ENCODE measurements around the gene MXRA5. TPM values are rescaled to one million over a fixed set of nuclear protein-coding genes. Genes with fewer than 3 reads are reported as not detected.
"Not testable (repeated sequence)": the region's sequence is repeated elsewhere in the genome, so short reads cannot be mapped to it uniquely, and the experiment has no call there.

Gene MXRA5
- total RNA-seq, 3 donors from 2014 or later (not counting 1 experiment from before 2014, with no cell fraction given): not detected

GRCh38 chrX:3345281-3346191 lies 916 bp downstream of the MXRA5 start:
- Histone ChIP-seq H3K36me3 (ENCODE audit: control insufficient read depth, insufficient read depth, low read length) (no peaks in the 10 kb centered on the region), H3K27ac (ENCODE audit: low read length) (no peak overlapping the region), H3K27me3 (ENCODE audit: control insufficient read depth, insufficient read depth, low read length) (no peaks in the 10 kb centered on the region), H3K9me3 (ENCODE audit: control insufficient read depth, insufficient read depth, low read length) (no peaks in the 10 kb centered on the region), H3K4me1 (ENCODE audit: control insufficient read depth, insufficient read depth, low read length) (no peaks in the 10 kb centered on the region), H3K4me3 (ENCODE audit: low read length) (no peak overlapping the region)
- H3K27me3 Mint-ChIP-seq (ENCODE audit: low read depth in 2 of 2): peaks cover 14 to 30% of the 10 kb centered on the region in 2 donors
- WGBS (ENCODE audit: insufficient coverage): 7% methylated on average over 62 of the region's 68 CpGs
- peaks cover 0 to 3% of the 10 kb centered on the region in 2 donors for H3K9me3 Mint-ChIP-seq
- TF ChIP-seq CTCF (IDR thresholded peaks at IDR 0.05): no peak
- no peaks in the 10 kb centered on the region for H3K4me1 Mint-ChIP-seq
- H3K27ac Mint-ChIP-seq: no peak overlapping the region
- H3K36me3 Mint-ChIP-seq: no peaks in the 10 kb centered on the region
- intact Hi-C loops (cut with micrococcal nuclease): no loop called here
- ATAC-seq: no peak
- no peak for DNase-seq
- H3K4me3 Mint-ChIP-seq: no peak overlapping the region

DNA sequence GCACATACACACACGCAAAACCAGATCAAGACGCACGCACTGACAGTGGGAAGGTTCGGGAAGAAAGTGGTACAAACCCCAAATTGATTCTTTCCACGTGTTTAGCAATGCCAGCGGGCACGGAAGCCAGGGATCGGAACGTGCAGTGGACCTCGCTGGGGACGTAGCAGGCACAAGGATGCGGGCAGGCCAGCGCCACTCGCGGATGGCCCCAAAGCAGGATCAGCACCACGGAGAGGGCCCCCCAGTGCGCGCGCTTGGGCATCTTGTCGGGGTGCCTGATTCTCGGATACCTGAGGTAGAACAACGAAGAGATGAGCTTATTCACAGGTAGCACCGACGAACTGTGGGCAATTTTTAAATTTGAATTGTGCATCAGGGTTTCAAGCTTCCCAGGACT lies 2.9 kb downstream of the MXRA5 start:
- H3K9me3 ChIP-seq (ENCODE audit: control insufficient read depth, insufficient read depth, low read length); intact Hi-C loops (cut with micrococcal nuclease); H3K36me3 ChIP-seq (ENCODE audit: control insufficient read depth, insufficient read depth, low read length); H3K9me3 Mint-ChIP-seq; H3K36me3 Mint-ChIP-seq; H3K27me3 ChIP-seq (ENCODE audit: control insufficient read depth, insufficient read depth, low read length); H3K4me1 ChIP-seq (ENCODE audit: control insufficient read depth, insufficient read depth, low read length); H3K4me1 Mint-ChIP-seq; H3K27ac ChIP-seq (ENCODE audit: low read length); H3K27ac Mint-ChIP-seq; ATAC-seq; H3K4me3 ChIP-seq (ENCODE audit: low read length); DNase-seq; H3K4me3 Mint-ChIP-seq: not testable (repeated sequence)
- 16% methylated on average over 22 of the region's 24 CpGs for WGBS (ENCODE audit: insufficient coverage)
- peaks cover 9 to 17% of the 10 kb centered on the region in 2 donors for H3K27me3 Mint-ChIP-seq (ENCODE audit: low read depth in 2 of 2)

- ATAC-seq: no peak
- Histone ChIP-seq H3K9me3 (ENCODE audit: control insufficient read depth, insufficient read depth, low read length) (no peaks in the 10 kb centered on the region), H3K4me3 (ENCODE audit: low read length) (no peak overlapping the region), H3K27me3 (ENCODE audit: control insufficient read depth, insufficient read depth, low read length) (no peaks in the 10 kb centered on the region), H3K4me1 (ENCODE audit: control insufficient read depth, insufficient read depth, low read length) (no peaks in the 10 kb centered on the region), H3K36me3 (ENCODE audit: control insufficient read depth, insufficient read depth, low read length) (no peaks in the 10 kb centered on the region), H3K27ac (ENCODE audit: low read length) (no peak overlapping the region)
- Mint-ChIP-seq H3K27me3 (ENCODE audit: low read depth in 2 of 2) (peaks cover 6 to 16% of the 10 kb centered on the region in 2 donors), H3K4me1 (no peaks in the 10 kb centered on the region), H3K27ac (no peak overlapping the region), H3K36me3 (no peaks in the 10 kb centered on the region), H3K9me3 (no peaks in the 10 kb centered on the region), H3K4me3 (no peak overlapping the region)
- TF ChIP-seq CTCF (IDR thresholded peaks at IDR 0.05): no peak
- 100% methylated on average over 1 of the region's 1 CpG for WGBS (ENCODE audit: insufficient coverage)
- intact Hi-C loops (cut with micrococcal nuclease): no loop called here
- no peak for DNase-seq
Observed at GRCh38 chrX:3340016-3340415, 6.4 kb downstream of the MXRA5 start.

DNA sequence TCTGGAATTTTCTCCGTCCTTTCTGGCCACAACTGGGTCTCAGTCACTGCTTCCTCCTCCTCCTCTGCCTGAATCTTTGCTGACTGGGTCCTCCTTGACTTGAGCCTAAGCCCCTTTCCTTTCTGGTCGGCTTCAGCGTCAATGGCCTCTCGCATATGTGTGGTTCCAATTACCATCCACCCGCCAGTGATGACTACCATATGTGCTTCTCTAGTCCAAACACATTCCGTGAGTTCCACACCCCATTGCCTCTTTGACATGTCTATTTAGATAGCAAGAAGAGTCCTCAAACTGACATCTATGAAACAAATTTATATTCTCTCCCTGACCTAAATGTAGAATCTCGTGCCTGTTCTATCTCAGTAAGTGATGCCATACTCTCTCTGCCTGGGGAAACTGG lies 19.8 kb downstream of the MXRA5 start:
- no peak for TF ChIP-seq CTCF (IDR thresholded peaks at IDR 0.05)
- Mint-ChIP-seq H3K27ac (no peak overlapping the region), H3K4me3 (no peak overlapping the region), H3K27me3 (ENCODE audit: low read depth in 2 of 2) (no peaks in the 10 kb centered on the region), H3K4me1 (no peaks in the 10 kb centered on the region), H3K36me3 (no peaks in the 10 kb centered on the region), H3K9me3 (no peaks in the 10 kb centered on the region)
- no peaks in the 10 kb centered on the region for H3K36me3 ChIP-seq (ENCODE audit: control insufficient read depth, insufficient read depth, low read length)
- intact Hi-C loops (cut with micrococcal nuclease): no loop called here
- H3K27ac ChIP-seq (ENCODE audit: low read length): no peak overlapping the region
- H3K4me1 ChIP-seq (ENCODE audit: control insufficient read depth, insufficient read depth, low read length): no peaks in the 10 kb centered on the region
- 88% methylated on average over 7 of the region's 7 CpGs for WGBS (ENCODE audit: insufficient coverage)
- ATAC-seq (no peak), DNase-seq (no peak)
- H3K4me3 ChIP-seq (ENCODE audit: low read length): no peak overlapping the region
- H3K9me3 ChIP-seq (ENCODE audit: control insufficient read depth, insufficient read depth, low read length): no peaks in the 10 kb centered on the region
- H3K27me3 ChIP-seq (ENCODE audit: control insufficient read depth, insufficient read depth, low read length): no peaks in the 10 kb centered on the region
